Karpas-422 (cell line): ENCODE results near the gene SYCP1. TPM values are rescaled to one million over a fixed set of nuclear protein-coding genes. Genes with fewer than 3 reads are reported as not detected.

ENCODE experiments used
- DNase-seq: peaks from one replicate; pipeline ENCODE4 v3.0.0-alpha.2; 2015
- H2AFZ ChIP-seq: fragments of 200-600 bp; sonication (generic); 2 replicates; pipeline ENCODE4 v1.6.1; 2014; ENCODE audit warnings: antibody characterized with exemption, low read length, mixed read lengths
- H3K27ac ChIP-seq: fragments of 200-600 bp; sonication (generic); 2 replicates; pipeline ENCODE4 v1.5.1; 2014; ENCODE audit warnings: mild to moderate bottlenecking, low read length, moderate library complexity
- H3K27me3 ChIP-seq: fragments of 200-600 bp; sonication (generic); 2 replicates; pipeline ENCODE4 v1.6.1; 2014; ENCODE audit warnings: low read length, mixed read lengths
- H3K36me3 ChIP-seq: fragments of 200-600 bp; sonication (generic); 2 replicates; pipeline ENCODE4 v1.6.1; 2014; ENCODE audit warnings: low read length, mixed read lengths; ENCODE audit not compliant: insufficient read depth
- H3K4me1 ChIP-seq: fragments of 200-600 bp; sonication (generic); 2 replicates; pipeline ENCODE4 v1.6.1; 2014; ENCODE audit warnings: mild to moderate bottlenecking, low read length, mixed read lengths
- H3K4me2 ChIP-seq: fragments of 200-600 bp; sonication (generic); 2 replicates; pipeline ENCODE4 v1.6.1; 2014; ENCODE audit warnings: low read length, low read depth, mild to moderate bottlenecking; ENCODE audit not compliant: poor library complexity, severe bottlenecking
- H3K4me3 ChIP-seq: fragments of 200-600 bp; sonication (generic); 2 replicates; pipeline ENCODE4 v1.5.1; 2014; ENCODE audit warnings: mild to moderate bottlenecking, antibody characterized with exemption, low read length, mixed read lengths
- H3K79me2 ChIP-seq: fragments of 200-600 bp; sonication (generic); 2 replicates; pipeline ENCODE4 v1.6.1; 2014; ENCODE audit warnings: mild to moderate bottlenecking, low read length, mixed read lengths
- H3K9ac ChIP-seq: fragments of 200-600 bp; sonication (generic); 2 replicates; pipeline ENCODE4 v1.6.0; 2014; ENCODE audit warnings: low read length
- H3K9me2 ChIP-seq: fragments of 200-600 bp; sonication (generic), shearing (Covaris generic); replicated peaks from 2 replicates; pipeline ENCODE4 v1.6.0; 2014; ENCODE audit warnings: mild to moderate bottlenecking, low read length, moderate library complexity; ENCODE audit not compliant: insufficient read depth
- H3K9me3 ChIP-seq: fragments of 300-700, 200-600 bp; sonication (generic); 2 replicates; pipeline ENCODE4 v1.6.1; 2014; ENCODE audit warnings: low read length, mixed read lengths
- H4K20me1 ChIP-seq: fragments of 200-600 bp; sonication (generic); 2 replicates; pipeline ENCODE4 v1.6.1; 2014; ENCODE audit warnings: mild to moderate bottlenecking, antibody characterized with exemption, low read length, low read depth; ENCODE audit not compliant: insufficient read depth
- total RNA-seq: library from RNA; depleted of rRNA; stranded (reverse); fragments of >200 nt; shearing (Covaris generic); gene quantifications from 2 replicates; pipeline ENCODE4 v1.2.3, GENCODE V29; 2014; ENCODE audit warnings: low replicate concordance

The SYCP1 gene
- total RNA-seq, 1 experiment from 2014 or later, result not detected

GRCh38 chr1:114982251-114982650 is 127.6 kb downstream of the SYCP1 start:
- H3K4me3 ChIP-seq, result no peak overlapping the region
- no peak overlapping the region for H3K4me2 ChIP-seq
- H3K9me3 ChIP-seq, result peaks cover 13% of the 10 kb centered on the region
- H3K4me1 ChIP-seq, result no peaks in the 10 kb centered on the region
- no peak for DNase-seq
- H3K79me2 ChIP-seq, result no peaks in the 10 kb centered on the region
- H3K9ac ChIP-seq, result no peak overlapping the region
- H4K20me1 ChIP-seq, result no peaks in the 10 kb centered on the region
- H3K27ac ChIP-seq, result no peak overlapping the region
- H3K36me3 ChIP-seq, result no peaks in the 10 kb centered on the region
- no peak overlapping the region for H2AFZ ChIP-seq
- H3K9me2 ChIP-seq, result no peaks in the 10 kb centered on the region
- no peaks in the 10 kb centered on the region for H3K27me3 ChIP-seq

- Histone ChIP-seq H3K27me3 (no peaks in the 10 kb centered on the region), H3K27ac (no peak overlapping the region), H3K9me2 (no peaks in the 10 kb centered on the region), H3K4me3 (no peak overlapping the region), H3K4me2 (no peak overlapping the region), H3K36me3 (no peaks in the 10 kb centered on the region), H3K9ac (no peak overlapping the region), H3K4me1 (no peaks in the 10 kb centered on the region), H2AFZ (no peak overlapping the region), H3K79me2 (no peaks in the 10 kb centered on the region), H4K20me1 (no peaks in the 10 kb centered on the region), H3K9me3 (peaks cover 13% of the 10 kb centered on the region)
- DNase-seq, result no peak
Measured at GRCh38 chr1:114986286-114986685, 131.6 kb downstream of the SYCP1 start.

GRCh38 chr1:114988095-114988494 is 133.4 kb downstream of the SYCP1 start:
- Histone ChIP-seq H3K79me2 (no peaks in the 10 kb centered on the region), H3K4me3 (no peak overlapping the region), H2AFZ (no peak overlapping the region), H3K9me3 (peaks cover 2% of the 10 kb centered on the region), H3K4me1 (no peaks in the 10 kb centered on the region), H3K27me3 (no peaks in the 10 kb centered on the region), H3K9ac (no peak overlapping the region), H3K4me2 (no peak overlapping the region), H3K27ac (no peak overlapping the region), H4K20me1 (no peaks in the 10 kb centered on the region), H3K36me3 (no peaks in the 10 kb centered on the region), H3K9me2 (no peaks in the 10 kb centered on the region)
- DNase-seq, result no peak

- Histone ChIP-seq H3K9ac (no peak overlapping the region), H3K4me2 (no peak overlapping the region), H3K9me2 (no peaks in the 10 kb centered on the region), H4K20me1 (no peaks in the 10 kb centered on the region), H3K4me3 (no peak overlapping the region), H3K79me2 (no peaks in the 10 kb centered on the region), H3K4me1 (no peaks in the 10 kb centered on the region), H3K36me3 (no peaks in the 10 kb centered on the region), H3K27me3 (no peaks in the 10 kb centered on the region), H3K27ac (no peak overlapping the region), H2AFZ (no peak overlapping the region), H3K9me3 (no peaks in the 10 kb centered on the region)
- DNase-seq, result no peak
Measured at GRCh38 chr1:114997510-114998289, 143.0 kb downstream of the SYCP1 start.

- Histone ChIP-seq H3K79me2 (no peaks in the 10 kb centered on the region), H4K20me1 (no peaks in the 10 kb centered on the region), H3K36me3 (no peaks in the 10 kb centered on the region), H3K4me1 (no peaks in the 10 kb centered on the region), H3K27me3 (no peaks in the 10 kb centered on the region), H3K9me3 (no peaks in the 10 kb centered on the region), H3K4me2 (no peak overlapping the region), H3K9ac (no peak overlapping the region), H2AFZ (no peak overlapping the region), H3K27ac (no peak overlapping the region), H3K9me2 (no peaks in the 10 kb centered on the region), H3K4me3 (no peak overlapping the region)
- DNase-seq, result no peak
Measured at GRCh38 chr1:115006191-115006590, 151.5 kb downstream of the SYCP1 start.

- H3K27ac ChIP-seq, result no peak overlapping the region
- no peak overlapping the region for H3K9ac ChIP-seq
- H3K79me2 ChIP-seq, result no peaks in the 10 kb centered on the region
- no peaks in the 10 kb centered on the region for H4K20me1 ChIP-seq
- H3K36me3 ChIP-seq, result no peaks in the 10 kb centered on the region
- H3K9me3 ChIP-seq, result no peaks in the 10 kb centered on the region
- H3K27me3 ChIP-seq, result no peaks in the 10 kb centered on the region
- peaks cover 9% of the 10 kb centered on the region for H3K4me1 ChIP-seq
- H3K4me3 ChIP-seq, result no peak overlapping the region
- no peak for DNase-seq
- no peak overlapping the region for H3K4me2 ChIP-seq
- no peak overlapping the region for H2AFZ ChIP-seq
- no peaks in the 10 kb centered on the region for H3K9me2 ChIP-seq
Measured at GRCh38 chr1:115012006-115012405, 157.3 kb downstream of the SYCP1 start.

GRCh38 chr1:115012434-115012833 is 157.8 kb downstream of the SYCP1 start:
- H3K4me1 ChIP-seq, result peaks cover 9% of the 10 kb centered on the region
- no peaks in the 10 kb centered on the region for H3K36me3 ChIP-seq
- no peaks in the 10 kb centered on the region for H3K9me3 ChIP-seq
- no peaks in the 10 kb centered on the region for H3K79me2 ChIP-seq
- H3K4me3 ChIP-seq, result no peak overlapping the region
- H3K9me2 ChIP-seq, result no peaks in the 10 kb centered on the region
- H3K27ac ChIP-seq, result no peak overlapping the region
- H3K9ac ChIP-seq, result no peak overlapping the region
- H4K20me1 ChIP-seq, result no peaks in the 10 kb centered on the region
- no peak overlapping the region for H3K4me2 ChIP-seq
- no peaks in the 10 kb centered on the region for H3K27me3 ChIP-seq
- no peak for DNase-seq
- H2AFZ ChIP-seq, result no peak overlapping the region

GRCh38 chr1:115013792-115014191 is 159.1 kb downstream of the SYCP1 start:
- Histone ChIP-seq H4K20me1 (no peaks in the 10 kb centered on the region), H3K36me3 (no peaks in the 10 kb centered on the region), H3K9ac (no peak overlapping the region), H3K27me3 (no peaks in the 10 kb centered on the region), H3K9me3 (no peaks in the 10 kb centered on the region), H3K9me2 (no peaks in the 10 kb centered on the region), H3K4me2 (no peak overlapping the region), H3K79me2 (no peaks in the 10 kb centered on the region), H3K4me1 (peaks cover 9% of the 10 kb centered on the region), H3K4me3 (no peak overlapping the region), H2AFZ (no peak overlapping the region), H3K27ac (no peak overlapping the region)
- no peak for DNase-seq
